ENCODE results near the gene PARP11. TPM values are rescaled to one million over a fixed set of nuclear protein-coding genes. Genes with fewer than 3 reads are reported as not detected.

Gene PARP11
- total RNA-seq, 1 donor: 5.6 TPM

DNA sequence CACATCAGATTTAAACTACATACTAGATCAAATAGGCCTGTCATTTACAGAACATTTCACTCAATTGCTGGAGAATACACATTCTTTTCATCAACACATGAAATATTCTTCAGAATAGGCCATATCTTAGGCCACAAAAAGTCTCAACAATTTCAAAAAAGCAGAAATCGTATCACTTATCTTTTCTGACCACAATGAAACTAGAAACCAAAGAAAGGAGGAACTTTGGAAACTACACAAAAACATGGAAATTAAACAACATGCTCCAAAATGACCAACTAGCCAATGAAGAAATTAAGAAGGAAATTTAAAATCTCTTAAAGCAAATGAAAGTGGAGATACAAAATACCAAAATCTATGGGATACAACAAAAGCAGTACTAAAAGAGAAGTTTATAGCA, 35.1 kb downstream of the PARP11 start:
- DNase-seq (ENCODE audit: low read depth): no peak
- TF ChIP-seq, protein P1, sequence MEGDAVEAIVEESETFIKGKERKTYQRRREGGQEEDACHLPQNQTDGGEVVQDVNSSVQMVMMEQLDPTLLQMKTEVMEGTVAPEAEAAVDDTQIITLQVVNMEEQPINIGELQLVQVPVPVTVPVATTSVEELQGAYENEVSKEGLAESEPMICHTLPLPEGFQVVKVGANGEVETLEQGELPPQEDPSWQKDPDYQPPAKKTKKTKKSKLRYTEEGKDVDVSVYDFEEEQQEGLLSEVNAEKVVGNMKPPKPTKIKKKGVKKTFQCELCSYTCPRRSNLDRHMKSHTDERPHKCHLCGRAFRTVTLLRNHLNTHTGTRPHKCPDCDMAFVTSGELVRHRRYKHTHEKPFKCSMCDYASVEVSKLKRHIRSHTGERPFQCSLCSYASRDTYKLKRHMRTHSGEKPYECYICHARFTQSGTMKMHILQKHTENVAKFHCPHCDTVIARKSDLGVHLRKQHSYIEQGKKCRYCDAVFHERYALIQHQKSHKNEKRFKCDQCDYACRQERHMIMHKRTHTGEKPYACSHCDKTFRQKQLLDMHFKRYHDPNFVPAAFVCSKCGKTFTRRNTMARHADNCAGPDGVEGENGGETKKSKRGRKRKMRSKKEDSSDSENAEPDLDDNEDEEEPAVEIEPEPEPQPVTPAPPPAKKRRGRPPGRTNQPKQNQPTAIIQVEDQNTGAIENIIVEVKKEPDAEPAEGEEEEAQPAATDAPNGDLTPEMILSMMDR (IDR thresholded peaks at IDR 0.05; ENCODE audit: insufficient read depth, low read length): no peak
- no peak overlapping the region for H3K4me3 ChIP-seq (ENCODE audit: low read depth, low read length)

DNA sequence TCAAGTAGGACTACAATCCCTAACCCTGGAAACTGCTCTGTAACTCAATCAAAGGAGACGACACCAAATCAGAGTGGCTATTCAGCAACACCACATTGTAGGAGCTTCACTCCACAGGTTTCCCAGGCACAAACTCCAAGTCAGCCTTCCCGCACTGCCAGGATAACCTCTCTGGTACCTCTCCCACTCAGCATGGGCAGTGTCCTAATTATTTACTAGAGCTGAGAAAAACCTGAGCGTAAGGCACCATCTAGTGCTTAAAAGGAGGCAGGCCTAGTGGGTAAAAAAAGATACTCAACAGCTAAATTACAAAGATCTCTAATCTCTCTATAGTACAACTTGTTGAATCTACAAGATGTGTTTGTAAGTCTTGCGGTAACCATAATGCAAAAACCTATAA, 36.1 kb downstream of the PARP11 start:
- DNase-seq (ENCODE audit: low read depth): no peak
- H3K4me3 ChIP-seq (ENCODE audit: low read depth, low read length): no peak overlapping the region
- TF ChIP-seq, protein P1 (IDR thresholded peaks at IDR 0.05; ENCODE audit: insufficient read depth, low read length): no peak

DNA sequence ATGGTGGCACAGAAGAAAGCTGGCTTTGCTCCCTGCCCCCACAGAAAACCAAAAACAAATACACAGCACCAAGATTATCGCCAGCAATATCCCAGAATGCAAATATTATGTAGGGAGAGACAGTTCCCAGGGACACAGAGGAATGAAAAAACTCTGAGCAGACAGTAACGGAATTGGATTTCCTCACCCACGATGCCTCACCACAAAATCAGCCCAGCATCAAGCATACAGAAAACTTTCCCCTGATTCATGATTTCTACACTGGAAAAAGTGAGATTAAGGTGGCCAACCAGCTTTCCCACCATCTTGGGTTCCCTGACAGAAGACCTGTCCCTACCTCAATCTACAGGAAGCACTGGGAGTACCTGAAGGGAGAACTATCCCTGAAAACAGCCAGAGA, 36.6 kb downstream of the PARP11 start:
- TF ChIP-seq, protein P1 (IDR thresholded peaks at IDR 0.05; ENCODE audit: insufficient read depth, low read length): no peak
- DNase-seq (ENCODE audit: low read depth): no peak

DNA sequence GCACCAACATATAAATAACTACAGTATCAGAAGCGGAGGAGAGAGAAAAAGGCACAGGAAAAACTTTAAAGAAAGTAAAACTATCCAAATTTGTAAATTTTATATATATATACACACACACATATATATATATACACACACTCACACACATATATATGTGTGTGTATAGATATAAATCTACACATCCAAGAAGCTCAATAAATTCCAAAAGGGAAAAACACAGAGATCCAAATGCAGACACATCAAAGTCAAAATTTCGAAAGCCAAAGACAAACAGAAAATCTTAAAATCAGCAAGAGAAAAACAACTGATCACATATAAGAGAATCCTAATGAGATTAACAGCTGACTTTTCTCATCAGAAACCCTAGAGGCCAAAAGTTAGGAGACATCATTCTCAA, 37.3 kb downstream of the PARP11 start:
- no peak for DNase-seq (ENCODE audit: low read depth)
- H3K4me3 ChIP-seq (ENCODE audit: low read depth, low read length): no peak overlapping the region
- TF ChIP-seq, protein P1 (IDR thresholded peaks at IDR 0.05; ENCODE audit: insufficient read depth, low read length): no peak

More for the DNA sequence above, 36.6 kb downstream of the PARP11 start:
- no peak overlapping the region for H3K4me3 ChIP-seq (ENCODE audit: low read depth, low read length)

DNA sequence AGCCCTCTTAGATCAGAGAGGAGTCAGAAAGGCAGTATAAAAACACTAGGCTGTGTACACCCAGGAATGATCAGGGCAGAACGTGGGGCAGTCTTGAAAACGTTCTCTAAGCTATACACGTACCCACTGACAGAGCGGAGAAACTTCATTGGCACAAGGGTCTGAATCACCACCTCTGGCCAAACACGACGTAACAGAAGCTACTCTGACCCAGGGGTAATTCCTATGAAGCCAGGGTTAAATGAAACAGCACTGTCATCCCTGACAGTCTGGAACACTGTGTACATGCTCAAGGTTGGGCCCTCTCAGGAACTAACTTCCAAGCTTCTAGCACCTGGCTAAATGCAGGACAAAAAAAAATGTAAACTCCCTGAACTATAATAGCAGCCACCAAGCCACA, 38.4 kb downstream of the PARP11 start:
- H3K4me3 ChIP-seq (ENCODE audit: low read depth, low read length): no peak overlapping the region
- TF ChIP-seq, protein P1 (IDR thresholded peaks at IDR 0.05; ENCODE audit: insufficient read depth, low read length): no peak
- DNase-seq (ENCODE audit: low read depth): no peak

DNA sequence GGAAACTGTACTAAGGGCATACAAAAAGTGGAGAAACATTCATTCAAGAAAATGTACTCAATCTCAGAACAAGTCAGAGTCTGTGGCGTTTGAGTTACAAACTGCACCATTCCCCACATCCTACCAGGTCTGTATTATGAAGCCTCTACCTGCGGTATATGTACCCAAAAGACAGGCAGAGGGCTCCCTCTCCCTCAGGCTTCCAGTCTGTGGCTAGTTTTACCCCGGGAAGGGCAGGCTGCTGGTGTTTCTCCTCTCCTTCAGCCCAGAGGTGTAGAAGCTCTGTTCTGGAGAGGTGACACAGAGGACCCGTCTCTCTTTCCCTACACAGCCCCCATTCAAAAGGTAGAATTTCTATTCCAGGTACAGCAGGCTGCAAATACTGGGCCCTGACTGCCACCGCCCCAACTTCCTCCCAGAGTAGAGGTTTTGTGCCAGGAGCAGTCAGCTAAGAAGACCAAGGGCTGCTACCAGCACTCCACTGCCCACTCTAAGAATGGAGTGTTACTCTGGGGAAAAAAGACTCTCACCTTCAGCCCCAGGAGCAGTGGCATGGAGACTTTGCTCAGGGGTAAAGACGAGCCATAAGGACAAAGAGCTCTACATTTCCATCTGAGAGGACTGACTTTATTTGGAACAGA, 39.4 kb downstream of the PARP11 start:
- TF ChIP-seq, protein P1 (IDR thresholded peaks at IDR 0.05; ENCODE audit: insufficient read depth, low read length): no peak
- no peak overlapping the region for H3K4me3 ChIP-seq (ENCODE audit: low read depth, low read length)

DNA sequence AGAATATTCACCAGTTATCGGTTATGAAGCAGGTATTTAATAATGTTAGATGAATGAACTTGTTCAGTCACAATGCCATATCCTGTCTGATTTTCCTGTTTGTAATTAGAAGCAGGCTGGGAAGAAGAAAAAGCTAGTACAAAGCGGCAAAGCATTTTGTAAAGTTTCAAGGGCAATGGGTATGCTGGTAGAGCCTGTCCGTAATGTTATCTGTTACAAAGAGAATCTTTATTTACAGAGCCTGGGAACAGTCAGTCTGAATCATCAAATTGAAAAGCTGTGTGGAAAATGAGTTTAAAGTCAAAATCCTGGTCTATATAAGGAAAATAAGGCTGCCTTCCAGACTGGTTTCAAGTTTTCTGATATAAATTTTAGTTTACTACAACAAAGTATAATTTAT, 40.5 kb downstream of the PARP11 start:
- no peak overlapping the region for H3K4me3 ChIP-seq (ENCODE audit: low read depth, low read length)
- peak; percentile 3 for DNase-seq (ENCODE audit: low read depth)
- TF ChIP-seq, protein P1 (IDR thresholded peaks at IDR 0.05; ENCODE audit: insufficient read depth, low read length): no peak

More for the DNA sequence above, 39.4 kb downstream of the PARP11 start:
- DNase-seq (ENCODE audit: low read depth): no peak

Measured in fibroblast of the aortic adventitia (primary cell).